ENCODE measurements around the gene SULT1E1.

The SULT1E1 gene

DNA sequence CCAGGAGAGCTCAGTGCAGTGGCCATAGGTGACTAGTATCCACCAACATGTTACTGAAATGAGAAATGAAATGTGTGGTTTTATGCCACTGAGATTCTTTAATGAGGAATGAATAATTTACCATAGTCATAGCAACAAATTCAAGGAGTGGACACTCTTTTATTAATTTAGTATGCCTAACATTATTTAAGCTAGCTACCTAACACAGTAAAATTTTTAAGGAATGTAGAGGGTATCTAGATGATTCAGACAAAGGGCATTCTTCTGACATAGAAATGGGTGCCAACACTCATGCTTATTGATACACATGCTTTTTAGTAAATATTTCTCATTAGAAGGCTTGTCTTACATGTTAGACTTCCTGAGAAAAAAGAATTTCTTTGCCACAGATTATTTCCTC, 66.2 kb downstream of the SULT1E1 start:
- no peak for DNase-seq (ENCODE audit: low spot score)
